Endothelial cell of umbilical vein (primary cell): ENCODE data around the gene DNAJA4. TPM values are rescaled to one million over a fixed set of nuclear protein-coding genes. Genes with fewer than 3 reads are reported as not detected.

ENCODE experiments used
- BruUV-seq: library from RNA; stranded (reverse); fragments of 400-500 nt; replicated peaks from 2 replicates; lab custom pipeline; 2021; lab: Mats Ljungman, UMichigan
- CTCF ChIA-PET: fragments of 300-600, 350-600 bp; sonication (Branson Sonifier 250); formaldehyde crosslinking; loops from one replicate; lab custom pipeline; 2021; ENCODE audit warnings: antibody characterized with exemption, inconsistent platforms; lab: Charles Lee
- POLR2A ChIA-PET: fragments of 300-600, 350-600 bp; sonication (Branson Sonifier 250); formaldehyde crosslinking; loops from one replicate; lab custom pipeline; 2021; ENCODE audit warnings: antibody characterized with exemption, inconsistent platforms; lab: Charles Lee
- DNase-seq: peaks from one replicate; pipeline ENCODE4 v3.0.0-alpha.2; 2011; ENCODE audit warnings: low read depth, low spot score
- FAIRE-seq: peaks from 2 replicates; lab custom pipeline; 2011; peaks lifted over from hg19 to GRCh38; lab: Jason Lieb, UNC
- H2AFZ ChIP-seq: 2 replicates; pipeline ENCODE4 v1.6.0; 2012; ENCODE audit warnings: low read depth, low read length, control low read depth, inconsistent platforms
- H3K27ac ChIP-seq: 2 replicates; pipeline ENCODE4 v1.5.1; 2011; ENCODE audit warnings: low read depth, mild to moderate bottlenecking, control low read depth, low read length, moderate library complexity; ENCODE audit not compliant: insufficient read depth
- H3K27me3 ChIP-seq, 2 experiments: 2 replicates each; pipeline versions ENCODE4 v1.6.0 to v1.6.1; 2011; ENCODE audit warnings: low read length in 2 of 2, mixed read lengths in 1 of 2; ENCODE audit not compliant: control insufficient read depth in 2 of 2, insufficient read depth in 2 of 2
- H3K36me3 ChIP-seq, 2 experiments: 2 replicates in 1 of 2; 3 replicates in 1 of 2; pipeline ENCODE4 v1.5.1; 2011; ENCODE audit warnings: low read length in 2 of 2, mild to moderate bottlenecking in 1 of 2, moderate library complexity in 1 of 2; ENCODE audit not compliant: control insufficient read depth in 2 of 2, insufficient read depth in 2 of 2; ENCODE audit errors: extremely low read depth in 1 of 2
- H3K4me1 ChIP-seq: 3 replicates; pipeline ENCODE4 v1.5.1; 2011; ENCODE audit warnings: mild to moderate bottlenecking, low read length; ENCODE audit not compliant: control insufficient read depth, insufficient read depth; ENCODE audit errors: extremely low read depth
- H3K4me2 ChIP-seq: 2 replicates; pipeline ENCODE4 v1.6.1; 2011; ENCODE audit warnings: low read length, control low read depth, mixed read lengths; ENCODE audit not compliant: insufficient read depth
- H3K4me3 ChIP-seq, 3 experiments: fragments of 200-600 bp in 1 of 3; sonication (generic), shearing (Covaris generic) in 1 of 3; replicated peaks in 1 of 3; 2 replicates each; pipeline ENCODE4 v1.5.1; 2011 to 2016; ENCODE audit warnings: control low read depth in 3 of 3, low read length in 3 of 3, mild to moderate bottlenecking in 2 of 3, inconsistent platforms in 1 of 3, low read depth in 1 of 3, moderate library complexity in 1 of 3; ENCODE audit not compliant: insufficient read depth in 1 of 3
- H3K79me2 ChIP-seq: 2 replicates; pipeline ENCODE4 v1.6.0; 2012; ENCODE audit warnings: low read length, inconsistent platforms; ENCODE audit not compliant: control insufficient read depth, insufficient read depth
- H3K9ac ChIP-seq: replicated peaks from 2 replicates; pipeline ENCODE3; 2011; ENCODE audit warnings: low read length, control low read depth; ENCODE audit not compliant: insufficient read depth; ENCODE audit errors: extremely low read depth
- H3K9me1 ChIP-seq: replicated peaks from 3 replicates; pipeline ENCODE4 v1.6.0; 2011; ENCODE audit warnings: mild to moderate bottlenecking, low read length; ENCODE audit not compliant: control insufficient read depth, insufficient read depth; ENCODE audit errors: extremely low read depth
- H3K9me3 ChIP-seq: replicated peaks from 2 replicates; pipeline ENCODE4 v1.5.1; 2012; ENCODE audit warnings: low read length, inconsistent platforms; ENCODE audit not compliant: control insufficient read depth, insufficient read depth
- H4K20me1 ChIP-seq: replicated peaks from 2 replicates; pipeline ENCODE3; 2011; ENCODE audit warnings: mild to moderate bottlenecking, low read length; ENCODE audit not compliant: control insufficient read depth, insufficient read depth; ENCODE audit errors: extremely low read depth
- CTCF ChIP-seq, 2 donors: IDR thresholded peaks; 1 replicate in 1 of 2; 2 replicates in 1 of 2; pipeline ENCODE4 v1.5.1; 2011; ENCODE audit warnings: low read length in 2 of 2, mild to moderate bottlenecking in 2 of 2, moderate library complexity in 2 of 2, control low read depth in 1 of 2, inconsistent platforms in 1 of 2, low read depth in 1 of 2; ENCODE audit not compliant: insufficient read depth in 1 of 2; ENCODE audit errors: extremely low read depth in 1 of 2
- EZH2 ChIP-seq: IDR thresholded peaks from 2 replicates; pipeline ENCODE4 v1.6.1; 2012; ENCODE audit warnings: borderline replicate concordance, low read depth, mild to moderate bottlenecking, moderate library complexity, low read length, inconsistent platforms; ENCODE audit not compliant: severe bottlenecking
- FOS ChIP-seq: IDR thresholded peaks from 2 replicates; pipeline ENCODE4 v1.6.1; 2011; ENCODE audit warnings: mild to moderate bottlenecking, low read length, moderate library complexity, borderline replicate concordance; ENCODE audit not compliant: insufficient read depth
- GATA2 ChIP-seq: IDR thresholded peaks from 2 replicates; pipeline ENCODE4 v1.7.0; 2011; ENCODE audit warnings: low read depth, mild to moderate bottlenecking, moderate library complexity, mixed read lengths, low read length; ENCODE audit not compliant: insufficient read length, insufficient read depth
- JUN ChIP-seq: IDR thresholded peaks from 2 replicates; pipeline ENCODE4 v1.6.1; 2011; ENCODE audit warnings: borderline replicate concordance, low read depth; ENCODE audit not compliant: insufficient read length, insufficient read depth
- MYC ChIP-seq: IDR thresholded peaks from one replicate; pipeline ENCODE4 v1.6.1; 2011; ENCODE audit warnings: mild to moderate bottlenecking, low read depth, low read length
- POLR2A ChIP-seq: IDR thresholded peaks from 2 replicates; pipeline ENCODE4 v1.6.1; 2012; ENCODE audit warnings: low read depth, mild to moderate bottlenecking, control low read depth, low read length
- POLR2AphosphoS5 ChIP-seq: IDR thresholded peaks from 2 replicates; pipeline ENCODE4 v1.6.1; 2012; ENCODE audit warnings: low read depth, mild to moderate bottlenecking, control low read depth, low read length, moderate library complexity; ENCODE audit not compliant: insufficient read depth
- dilution Hi-C: fragments of 300-500 bp; cut with MboI; formaldehyde crosslinking; loops from one replicate; pipeline ENCODE4 v1.15.0; 2019; ENCODE audit warnings: low sequenced_read_pairs; ENCODE audit not compliant: extremely low pct_ligation_motif_present
- intact Hi-C: fragments of 100-400 bp; cut with micrococcal nuclease; formaldehyde crosslinking; loops from one replicate; pipeline ENCODE4 v1.10.0; 2022
- polyA plus RNA-seq, 4 experiments: library from polyadenylated mRNA; depleted of rRNA in 3 of 4; stranded (reverse) in 3 of 4; unstranded in 1 of 4; fragments of >200 nt; gene quantifications; 2 replicates each; pipeline versions ENCODE4 v1.2.1 to v1.2.3, GENCODE V29; 2011 to 2012; ENCODE audit warnings: missing spikeins in 1 of 4
- total RNA-seq: library from RNA; stranded (reverse); gene quantifications from 2 replicates; pipeline ENCODE4 v1.2.3, GENCODE V29; 2021
- TF ChIP-seq, protein P1 (sequence below): IDR thresholded peaks from 2 replicates; pipeline ENCODE4 v1.6.1; 2011; ENCODE audit not compliant: insufficient read depth, insufficient read length

DNAJA4 gene
- total and polyA plus RNA-seq, 2 donors (not counting 3 experiments of a cell fraction or from before 2014, with no cell fraction given), result 17.3 to 21.3 TPM

DNA sequence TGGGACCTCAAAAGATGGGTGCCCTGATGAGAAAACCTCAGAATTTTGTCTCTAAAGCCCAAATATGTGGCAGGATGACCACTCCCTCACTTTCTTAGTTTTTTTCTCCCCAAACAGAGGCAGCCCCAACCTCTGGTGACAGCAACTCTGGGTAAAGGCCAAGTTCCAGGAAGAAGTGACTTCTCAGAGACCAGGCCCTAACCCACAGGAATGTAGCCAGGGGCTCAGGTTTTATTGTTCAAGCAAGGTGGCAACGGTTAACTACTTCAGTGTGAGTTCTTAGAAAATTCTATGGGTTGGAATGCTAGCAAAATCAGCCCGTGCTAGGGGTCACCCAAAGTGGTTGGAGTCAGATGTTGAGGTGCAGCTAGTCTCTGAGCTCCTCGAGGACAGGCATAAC lies 5.1 kb upstream of the DNAJA4 start:
- intact Hi-C loops (no loop called here), dilution Hi-C loops (no loop called here)
- FAIRE-seq (no peak), DNase-seq (no peak)
- Histone ChIP-seq H3K27ac (no peak overlapping the region), H3K9ac (no peak overlapping the region), H3K36me3 (no peaks in the 10 kb centered on the region), H3K79me2 (no peaks in the 10 kb centered on the region), H3K9me1 (no peaks in the 10 kb centered on the region), H3K9me3 (no peaks in the 10 kb centered on the region), H2AFZ (no peak overlapping the region), H3K4me3 (no peak overlapping the region), H3K27me3 (peaks cover 0 to 3% of the 10 kb centered on the region in 2 experiments), H4K20me1 (no peaks in the 10 kb centered on the region), H3K4me1 (no peaks in the 10 kb centered on the region), H3K4me2 (no peak overlapping the region)
- ChIA-PET CTCF (no interaction called here), POLR2A (no interaction called here)
- BruUV-seq, result no TSS peak
- TF ChIP-seq MYC, result no peak
- TF ChIP-seq, protein P1, sequence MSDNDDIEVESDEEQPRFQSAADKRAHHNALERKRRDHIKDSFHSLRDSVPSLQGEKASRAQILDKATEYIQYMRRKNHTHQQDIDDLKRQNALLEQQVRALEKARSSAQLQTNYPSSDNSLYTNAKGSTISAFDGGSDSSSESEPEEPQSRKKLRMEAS, result no peak
- TF ChIP-seq POLR2AphosphoS5, result no peak
- no peak for TF ChIP-seq JUN
- TF ChIP-seq FOS, result no peak
- no peak for TF ChIP-seq CTCF (IDR thresholded peaks at IDR 0.05; ENCODE audit: extremely low read depth in 1 of 2, insufficient read depth in 1 of 2, low read depth in 1 of 2, low read length in 2 of 2)
- TF ChIP-seq POLR2A, result no peak
- no peak for TF ChIP-seq GATA2
- no peak for TF ChIP-seq EZH2
